GM13977 (cell line): ENCODE measurements around the gene NXPH4.
A peak's percentile ranks its signal among the peaks of the same experiment; 100 is the strongest.

ENCODE experiments used
- DNase-seq: peaks from one replicate; pipeline ENCODE4 v3.0.0; 2012; ENCODE audit warnings: low spot score
- CTCF ChIP-seq: IDR thresholded peaks from 2 replicates; pipeline ENCODE4 v1.5.1; 2012; ENCODE audit warnings: mild to moderate bottlenecking, control low read depth; ENCODE audit not compliant: insufficient read depth; ENCODE audit errors: extremely low read depth, missing control alignments
- in situ Hi-C: fragments of 300-500 bp; cut with MboI; formaldehyde crosslinking; loops from one replicate; pipeline ENCODE4 v1.12.0; 2022; ENCODE audit warnings: low sequenced_read_pairs, low pct_unique_long_range_greater_than_20kb, mixed read lengths, inconsistent platforms; ENCODE audit not compliant: unreplicated experiment

NXPH4 gene

DNA sequence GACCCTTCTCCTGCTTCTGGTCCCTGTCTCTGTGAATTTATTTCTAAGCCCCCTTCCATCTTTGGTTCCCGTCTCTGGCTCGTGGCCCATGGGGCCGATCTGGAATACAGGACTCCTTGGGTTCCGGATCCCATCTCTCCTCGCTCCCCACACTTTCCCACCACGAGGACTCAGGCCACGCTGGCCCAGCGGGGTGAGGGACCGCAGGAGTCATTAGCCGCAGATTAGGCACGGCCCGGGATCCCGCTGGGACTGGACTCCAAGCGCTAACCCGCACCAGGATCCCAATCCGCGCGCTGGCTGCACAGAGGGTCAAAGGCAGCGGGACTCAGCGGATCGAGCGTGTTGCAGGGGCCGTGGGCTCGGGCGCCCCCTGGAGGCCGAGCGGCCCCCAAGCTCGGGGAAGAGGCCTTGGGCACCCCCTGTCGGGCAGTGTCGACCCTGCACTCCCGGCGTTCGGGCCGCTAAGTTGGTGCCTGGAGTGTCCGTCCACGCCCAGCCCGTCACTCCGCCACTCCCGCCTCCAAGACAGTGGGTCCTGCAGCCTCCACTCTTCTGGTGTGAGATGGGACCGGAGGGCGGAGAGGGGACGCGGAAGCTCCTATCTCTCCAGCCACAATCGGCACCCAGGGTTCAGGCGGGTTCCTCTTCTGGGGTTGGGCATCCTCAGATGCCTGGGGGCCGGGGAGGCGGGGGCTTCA lies 22.4 kb downstream of the NXPH4 start:
- DNase-seq = peak; percentile 96
- peak; percentile 100 for TF ChIP-seq CTCF
- in situ Hi-C loops = no loop called here

DNA sequence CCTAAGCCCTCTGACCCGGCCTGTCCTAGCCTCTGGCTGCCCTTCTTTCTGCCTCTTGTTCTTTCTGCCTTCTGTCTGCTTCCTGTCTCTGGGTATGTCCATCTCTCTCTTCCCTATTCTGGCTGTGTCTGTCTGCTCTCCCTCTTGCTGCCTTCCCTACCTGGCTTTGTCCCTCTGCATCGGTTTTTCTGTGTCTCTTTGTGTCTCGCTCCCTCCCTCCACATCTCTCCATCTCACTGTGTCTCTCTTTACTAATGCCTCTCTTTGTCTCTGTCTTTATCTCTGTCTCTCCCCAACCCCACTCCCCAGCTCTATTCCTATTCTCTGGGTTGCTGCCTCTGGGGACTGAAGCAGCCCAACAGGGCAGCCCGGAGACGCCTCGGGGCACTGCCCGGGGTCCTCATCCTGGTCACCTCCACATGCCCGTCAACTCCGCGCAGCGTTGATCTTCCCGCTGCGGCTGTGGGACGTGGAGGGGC lies 23.0 kb downstream of the NXPH4 start:
- no peak for TF ChIP-seq CTCF
- in situ Hi-C loops = no loop called here
- no peak for DNase-seq

- peak; percentile 66 for DNase-seq
- in situ Hi-C loops = no loop called here
- no peak for TF ChIP-seq CTCF
Observed at GRCh38 chr12:57240066-57240921, 23.7 kb downstream of the NXPH4 start.

GRCh38 chr12:57240926-57241401 lies 24.4 kb downstream of the NXPH4 start:
- in situ Hi-C loops = no loop called here
- DNase-seq = no peak
- TF ChIP-seq CTCF = no peak

GRCh38 chr12:57241402-57242310 lies 25.1 kb downstream of the NXPH4 start:
- in situ Hi-C loops = no loop called here
- TF ChIP-seq CTCF = no peak

GRCh38 chr12:57242329-57242690 lies 25.7 kb downstream of the NXPH4 start:
- no peak for TF ChIP-seq CTCF
- no peak for DNase-seq
- in situ Hi-C loops = no loop called here

More at GRCh38 chr12:57241402-57242310, 25.1 kb downstream of the NXPH4 start:
- DNase-seq = no peak
